SW480 (cell line): Measurements from ENCODE around the gene BRD3.

Experiments used
- DNase-seq: peaks from one replicate; pipeline ENCODE4 v3.0.0-alpha.2; 2016; ENCODE audit warnings: low spot score

The BRD3 gene

GRCh38 chr9:134054891-134055811 is 12.7 kb downstream of the BRD3 start:
- no peak for DNase-seq

- DNase-seq, result no peak
These were observed 13.7 kb downstream of the BRD3 start for GRCh38 chr9:134053941-134054761.

- no peak for DNase-seq
These were observed 14.4 kb downstream of the BRD3 start for GRCh38 chr9:134053401-134053871.

- no peak for DNase-seq
These were observed 14.9 kb downstream of the BRD3 start for GRCh38 chr9:134052941-134053340.

- no peak for DNase-seq
These were observed 15.3 kb downstream of the BRD3 start for GRCh38 chr9:134052491-134052890.

- no peak for DNase-seq
These were observed 16.5 kb downstream of the BRD3 start for GRCh38 chr9:134051319-134051718.

- no peak for DNase-seq
These were observed 17.1 kb downstream of the BRD3 start for GRCh38 chr9:134050726-134051125.

- DNase-seq, result peak; percentile 59
These were observed 17.8 kb downstream of the BRD3 start for GRCh38 chr9:134049772-134050588.

GRCh38 chr9:134049236-134049635 is 18.6 kb downstream of the BRD3 start:
- DNase-seq, result no peak

GRCh38 chr9:134048582-134048968 is 19.3 kb downstream of the BRD3 start:
- no peak for DNase-seq

GRCh38 chr9:134047868-134048581 is 19.8 kb downstream of the BRD3 start:
- DNase-seq, result no peak

GRCh38 chr9:134046894-134047681 is 20.7 kb downstream of the BRD3 start:
- no peak for DNase-seq

GRCh38 chr9:134045841-134046544 is 21.8 kb downstream of the BRD3 start:
- no peak for DNase-seq

GRCh38 chr9:134044944-134045343 is 22.9 kb downstream of the BRD3 start:
- no peak for DNase-seq

- no peak for DNase-seq
These were observed 24.3 kb downstream of the BRD3 start for GRCh38 chr9:134043531-134043988.

- DNase-seq, result no peak
These were observed 26.2 kb downstream of the BRD3 start for GRCh38 chr9:134041649-134041962.

GRCh38 chr9:134040781-134041648 is 26.8 kb downstream of the BRD3 start:
- no peak for DNase-seq

- no peak for DNase-seq
These were observed 27.7 kb downstream of the BRD3 start for GRCh38 chr9:134040176-134040565.
